Islet of Langerhans (tissue), 1 donor: ENCODE data around the gene NFYA.
A peak's percentile ranks its signal among the peaks of the same experiment; 100 is the strongest.

Experiments
- FAIRE-seq: peaks from one replicate; lab custom pipeline; 2011; peaks lifted over from hg19 to GRCh38; lab: Jason Lieb, UNC

The NFYA gene

GRCh38 chr6:41072836-41073202, at the start of gene NFYA:
NFYA (plus strand) TSS chr6:41072974; CDS start chr6:41079090, 6,116 bp downstream.
- no peak for FAIRE-seq

- no peak for FAIRE-seq
Observed at GRCh38 chr6:41023114-41023513, 49.7 kb upstream of the NFYA start.

- FAIRE-seq, result no peak
Observed at GRCh38 chr6:41025966-41026530, 46.7 kb upstream of the NFYA start.

DNA sequence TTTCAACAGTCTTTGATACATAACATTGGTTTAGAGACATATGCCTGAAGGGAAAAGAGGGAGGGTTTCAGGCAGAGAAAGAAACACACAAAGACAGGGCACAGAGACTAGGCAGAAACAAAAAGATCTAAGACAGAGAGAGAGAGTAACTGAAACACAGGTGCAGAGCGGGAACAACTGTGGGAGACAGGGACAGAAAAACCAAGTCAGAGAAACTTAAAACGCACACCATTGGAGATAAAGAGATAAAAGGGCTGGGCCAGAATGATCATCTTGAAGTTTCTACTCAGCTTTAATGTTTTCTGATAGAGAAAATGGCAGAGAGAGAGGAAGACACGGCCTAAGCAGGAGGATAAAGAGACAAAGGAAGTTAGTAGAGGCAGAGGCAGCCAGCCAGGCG, 45.5 kb upstream of the NFYA start:
- no peak for FAIRE-seq

GRCh38 chr6:41027799-41028560, 44.8 kb upstream of the NFYA start:
- no peak for FAIRE-seq

- no peak for FAIRE-seq
Observed at GRCh38 chr6:41028561-41029412, 44.0 kb upstream of the NFYA start.

DNA sequence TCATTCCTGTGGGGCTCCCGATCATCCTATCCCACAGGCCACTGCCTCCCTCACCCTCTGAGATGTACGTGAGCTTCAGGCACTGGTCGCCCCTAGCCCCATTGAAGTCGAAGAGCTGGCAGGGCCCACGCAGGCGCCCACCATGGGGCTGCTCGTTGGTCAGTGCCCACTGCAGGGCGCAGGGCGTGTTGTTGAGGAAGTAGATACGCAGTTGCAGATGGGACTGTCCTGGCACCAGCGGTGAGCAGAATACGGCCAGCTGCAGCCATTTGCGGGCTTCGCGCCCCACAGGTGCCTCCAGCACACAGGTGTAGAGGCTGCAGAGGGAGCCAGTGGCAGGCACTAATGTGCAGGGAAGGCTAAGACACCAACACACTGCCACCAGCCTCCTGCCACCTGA, 39.9 kb upstream of the NFYA start:
- no peak for FAIRE-seq

GRCh38 chr6:41033776-41034175, 39.0 kb upstream of the NFYA start:
- no peak for FAIRE-seq

DNA sequence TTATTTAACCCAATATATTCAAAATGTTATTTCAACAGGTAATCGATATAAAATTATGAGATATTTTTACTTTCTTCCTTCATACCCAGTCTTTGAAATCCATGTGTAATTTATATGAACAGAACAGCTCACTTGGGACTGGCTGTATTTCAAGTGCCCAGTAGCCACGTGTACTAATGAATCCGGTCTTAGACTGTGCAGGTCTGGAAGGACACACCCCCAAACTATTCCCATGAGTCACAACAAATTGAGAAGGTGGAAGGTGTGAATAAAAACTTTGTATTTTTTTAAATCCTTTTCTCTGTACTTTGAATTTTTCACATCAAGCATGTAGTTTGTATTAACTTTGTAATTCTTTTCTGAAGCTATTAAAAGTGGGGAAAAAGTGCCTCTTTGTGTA, 36.6 kb upstream of the NFYA start:
- FAIRE-seq, result peak; percentile 66

- FAIRE-seq, result no peak
Observed at GRCh38 chr6:41036601-41037000, 36.2 kb upstream of the NFYA start.

DNA sequence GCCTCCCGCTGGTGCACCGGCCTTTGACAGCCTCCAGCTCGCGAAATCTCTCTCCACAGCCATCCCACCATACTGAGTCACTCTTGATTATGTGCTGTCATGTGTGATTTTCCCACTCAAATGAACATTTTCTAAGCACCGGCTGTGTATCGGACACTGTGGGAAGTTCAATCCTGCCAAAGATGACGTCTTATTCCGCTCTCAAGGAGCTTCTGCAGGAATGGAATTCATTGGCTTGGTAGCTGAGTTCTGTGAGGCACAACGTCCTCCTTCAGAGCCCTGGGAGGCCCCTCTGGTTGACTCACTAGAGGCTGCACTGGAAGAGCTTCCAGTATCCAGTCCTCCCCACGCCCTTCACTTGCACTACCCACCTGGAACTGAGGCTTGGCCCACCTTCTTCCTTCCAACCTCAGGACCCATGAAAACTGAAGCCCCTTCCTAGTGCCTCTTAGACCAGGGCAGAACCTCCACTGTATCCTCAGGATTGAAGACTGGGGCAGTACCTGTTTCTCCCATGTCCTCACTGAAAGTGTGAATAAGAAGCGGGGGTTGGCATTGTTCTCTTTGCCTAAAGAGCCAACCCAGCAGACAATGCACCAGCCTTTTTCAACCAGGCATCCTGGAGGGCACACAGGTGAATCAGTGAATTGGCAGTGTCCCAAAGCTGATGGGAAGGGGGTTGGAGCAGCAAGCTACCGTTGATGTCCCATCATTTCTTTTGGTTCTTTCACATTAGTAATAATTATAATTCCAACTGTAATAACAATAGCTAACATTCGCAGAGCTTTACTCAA, 35.5 kb upstream of the NFYA start:
- FAIRE-seq, result no peak

GRCh38 chr6:41038205-41038604, 34.6 kb upstream of the NFYA start:
- FAIRE-seq, result no peak

DNA sequence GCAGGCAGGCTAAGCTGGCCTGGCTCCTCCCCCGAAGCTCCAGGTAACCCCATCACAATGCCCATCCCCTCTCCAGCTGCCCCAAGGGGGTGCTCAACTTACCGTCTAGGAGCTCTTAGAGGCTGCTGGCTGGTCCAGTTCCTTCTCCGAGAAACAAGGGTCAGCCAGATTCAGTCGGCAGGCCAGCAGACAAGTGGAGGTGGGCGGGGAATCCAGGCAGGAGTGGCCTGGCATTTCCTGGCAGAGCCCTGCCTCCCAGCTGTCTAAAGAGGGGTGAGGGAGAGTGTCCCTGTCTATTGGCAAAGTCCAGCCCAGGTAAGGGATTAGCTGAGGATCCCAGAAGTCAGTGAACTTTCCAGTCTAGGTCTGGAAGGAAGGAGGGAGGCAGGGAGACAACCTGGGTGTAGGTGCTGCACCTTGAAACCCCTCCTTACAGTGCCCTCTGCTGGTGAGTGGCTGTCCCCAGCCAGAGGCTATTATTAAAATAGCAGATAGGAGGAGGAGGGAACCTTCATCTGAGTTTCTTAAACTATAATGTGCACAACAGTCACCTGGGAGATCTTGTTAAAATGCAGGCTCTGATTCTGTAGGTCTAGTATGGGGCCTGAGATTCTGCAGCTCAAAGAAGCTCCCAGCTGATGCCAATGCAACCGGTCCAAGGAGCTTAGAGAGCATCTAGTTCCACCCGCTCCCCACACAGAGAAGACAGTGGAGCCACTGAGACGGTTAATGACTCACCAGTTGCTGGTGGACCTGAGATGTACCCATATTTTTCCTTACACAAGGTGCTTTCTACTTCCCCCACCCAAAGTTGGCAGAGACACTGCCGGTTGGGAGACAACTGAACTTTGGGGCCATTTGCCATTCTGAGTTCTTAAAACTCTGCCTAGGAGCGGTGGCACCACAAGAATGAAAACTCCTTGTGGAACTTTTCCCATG, 33.4 kb upstream of the NFYA start, which contains the start of gene UNC5CL:
UNC5CL (minus strand) TSS at position 162 of the 939 bp plus-strand sequence. CDS start 4,147 bp downstream, outside the sequence.
- FAIRE-seq, result peak; percentile 66

GRCh38 chr6:41040101-41040939, 32.5 kb upstream of the NFYA start:
- no peak for FAIRE-seq

DNA sequence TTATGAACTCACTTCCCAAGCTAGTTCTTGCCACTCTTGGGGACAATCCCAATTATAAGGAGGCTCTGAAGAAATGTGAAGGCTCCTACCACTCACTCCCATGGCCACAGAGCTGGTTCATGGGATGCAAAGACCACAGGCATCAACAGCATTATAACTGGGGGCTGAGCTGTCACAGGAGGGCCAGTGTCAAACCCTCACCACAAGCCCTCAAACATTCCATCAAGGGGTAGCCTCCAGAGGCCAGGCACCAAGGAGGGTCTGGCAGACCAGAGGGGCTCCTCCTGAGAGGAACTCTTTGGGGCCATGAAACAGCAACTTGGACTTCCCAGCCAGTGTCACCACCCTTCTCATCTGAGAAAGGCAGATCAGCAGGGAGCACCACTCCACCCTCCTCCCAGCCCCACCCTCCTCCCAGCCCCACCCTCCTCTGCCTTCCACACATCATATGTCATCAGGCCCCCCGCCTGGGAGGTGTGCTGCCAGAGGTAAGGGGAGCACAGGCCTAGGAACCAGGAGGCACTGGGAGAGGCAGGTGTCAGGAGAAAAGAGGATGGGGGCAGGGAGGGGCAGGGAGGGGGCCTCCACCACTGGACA, 31.7 kb upstream of the NFYA start:
- FAIRE-seq, result no peak

- FAIRE-seq, result no peak
Observed at GRCh38 chr6:41042226-41043055, 30.3 kb upstream of the NFYA start, which contains the start of gene TSPO2. TSPO2 (plus strand) TSS chr6:41042467; CDS start chr6:41042986, 519 bp downstream.

DNA sequence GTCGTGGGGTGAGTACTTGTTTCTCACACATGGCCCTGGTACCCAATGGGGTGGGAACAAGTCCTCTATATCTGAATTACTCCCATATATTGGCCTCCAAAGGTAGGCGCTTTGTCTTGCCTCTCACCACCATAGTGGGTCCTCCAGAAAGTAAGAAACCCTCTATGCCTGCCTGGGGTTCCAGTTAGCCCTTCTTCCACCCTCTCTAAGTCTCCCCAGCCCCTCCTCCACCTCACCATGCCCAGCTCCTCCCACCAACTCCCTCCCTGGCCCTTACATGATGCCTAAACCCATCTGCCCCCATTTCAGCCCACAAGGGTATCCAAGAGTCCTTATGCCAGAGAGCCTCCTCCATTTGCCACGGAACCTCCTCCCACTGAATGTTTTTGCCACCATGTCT, 29.6 kb upstream of the NFYA start:
- no peak for FAIRE-seq

GRCh38 chr6:41045664-41046063, 27.1 kb upstream of the NFYA start:
- FAIRE-seq, result no peak

- FAIRE-seq, result no peak
Observed at GRCh38 chr6:41046084-41046483, 26.7 kb upstream of the NFYA start.
